A549 (cell line): Measurements from ENCODE around the gene DCUN1D4. TPM values are rescaled to one million over a fixed set of nuclear protein-coding genes. Genes with fewer than 3 reads are reported as not detected.

Source experiments
- ATAC-seq, 2 experiments: fragments of 200-7000 bp in 1 of 2; fragments of >200 bp in 1 of 2; cut with Nextera tagmentation in 1 of 2; cut with Tn5 transposase in 1 of 2; 3 replicates each; pipeline versions ENCODE4 v1.8.0 to v1.9.1; 2018 to 2020; ENCODE audit warnings: mild to moderate bottlenecking in 1 of 2, moderate library complexity in 1 of 2
- CTCF ChIA-PET: fragments of 300-600 bp; sonication (Branson Sonifier 250); formaldehyde crosslinking; extraction: SDS; loops from one replicate; lab custom pipeline; 2021; ENCODE audit warnings: antibody characterized with exemption, inconsistent platforms; lab: Yijun Ruan, JAX
- POLR2A ChIA-PET: fragments of 350-600 bp; formaldehyde crosslinking; extraction: SDS; loops from one replicate; lab custom pipeline; 2021; ENCODE audit warnings: antibody characterized with exemption, inconsistent platforms; lab: Yijun Ruan, JAX
- DNase-seq, 2 experiments: peaks; one replicate each; pipeline versions ENCODE4 v3.0.0 to v3.0.0-alpha.2; 2011 to 2016; ENCODE audit warnings: low read depth in 1 of 2, low spot score in 1 of 2
- FAIRE-seq: peaks from 2 replicates; lab custom pipeline; 2011; peaks lifted over from hg19 to GRCh38; lab: Jason Lieb, UNC
- H3K27ac ChIP-seq, 2 experiments: fragments of >200 bp; sonication (Bioruptor Twin); formaldehyde crosslinking; 3 replicates each; pipeline ENCODE4 v1.5.1; 2016 to 2017
- H3K4me1 ChIP-seq: fragments of >200 bp; sonication (Bioruptor Twin); formaldehyde crosslinking; 3 replicates; pipeline ENCODE4 v1.6.1; 2016
- H3K4me2 ChIP-seq: fragments of >200 bp; sonication (Bioruptor Twin); formaldehyde crosslinking; 3 replicates; pipeline ENCODE4 v1.6.1; 2016
- H3K4me3 ChIP-seq: fragments of >200 bp; sonication (Bioruptor Twin); formaldehyde crosslinking; 3 replicates; pipeline ENCODE4 v1.5.1; 2016
- H3K9me3 ChIP-seq: fragments of >200 bp; sonication (Bioruptor Twin); formaldehyde crosslinking; 3 replicates; pipeline ENCODE4 v1.6.1; 2016
- ATOH8 ChIP-seq: fragments of 250-450 bp; sonication (Bioruptor Pico); IDR thresholded peaks from 2 replicates; pipeline ENCODE4 v1.5.0; 2020; ENCODE audit warnings: low read depth, mild to moderate bottlenecking, moderate library complexity
- BHLHE40 ChIP-seq: IDR thresholded peaks from 2 replicates; pipeline ENCODE4 v1.6.1; 2012; ENCODE audit warnings: low read depth, low read length, inconsistent platforms
- CBX8 ChIP-seq: fragments of 200-600 bp; sonication (generic); IDR thresholded peaks from 2 replicates; pipeline ENCODE4 v1.6.1; 2016
- E2F6 ChIP-seq: IDR thresholded peaks from 2 replicates; pipeline ENCODE4 v1.6.1; 2012; ENCODE audit warnings: low read depth, borderline replicate concordance
- EHF ChIP-seq: fragments of 250-450 bp; sonication (Bioruptor Pico); IDR thresholded peaks from 2 replicates; pipeline ENCODE4 v1.5.0; 2020; ENCODE audit warnings: mild to moderate bottlenecking
- EP300 ChIP-seq, 2 experiments: fragments of >200 bp; sonication (Bioruptor Twin); formaldehyde crosslinking; IDR thresholded peaks; 2 replicates in 1 of 2; 3 replicates in 1 of 2; pipeline ENCODE4 v1.6.1; 2016 to 2017
- ESRRA ChIP-seq: fragments of 150-350 bp; IDR thresholded peaks from 2 replicates; pipeline ENCODE4 v1.6.1; 2014; ENCODE audit warnings: mild to moderate bottlenecking, low read length, borderline replicate concordance
- HDAC2 ChIP-seq: fragments of 200-600 bp; sonication (generic); IDR thresholded peaks from 2 replicates; pipeline ENCODE4 v1.6.1; 2016
- HMGXB4 ChIP-seq: fragments of 250-450 bp; sonication (Bioruptor Pico); IDR thresholded peaks from 2 replicates; pipeline ENCODE4 v1.5.0; 2021; ENCODE audit warnings: mild to moderate bottlenecking, moderate library complexity, borderline replicate concordance
- HOXA7 ChIP-seq: fragments of 250-450 bp; sonication (Bioruptor Pico); IDR thresholded peaks from 2 replicates; pipeline ENCODE4 v1.5.0; 2020; ENCODE audit warnings: mild to moderate bottlenecking, moderate library complexity
- HOXB5 ChIP-seq: fragments of 250-450 bp; sonication (Bioruptor Pico); IDR thresholded peaks from 2 replicates; pipeline ENCODE4 v1.5.0; 2020; ENCODE audit warnings: mild to moderate bottlenecking, moderate library complexity
- KDM1A ChIP-seq: fragments of 200-600 bp; sonication (generic); IDR thresholded peaks from 2 replicates; pipeline ENCODE4 v1.6.1; 2016; ENCODE audit warnings: low read depth, mild to moderate bottlenecking
- KDM5A ChIP-seq: fragments of 200-600 bp; sonication (generic); IDR thresholded peaks from 2 replicates; pipeline ENCODE4 v1.6.1; 2016; ENCODE audit warnings: antibody characterized with exemption, mild to moderate bottlenecking
- MAZ ChIP-seq: fragments of 150-350 bp; IDR thresholded peaks from 2 replicates; pipeline ENCODE4 v1.6.1; 2014; ENCODE audit warnings: antibody characterized with exemption, low read depth, low read length, borderline replicate concordance
- MYC ChIP-seq: IDR thresholded peaks from 2 replicates; pipeline ENCODE4 v1.6.1; 2012; ENCODE audit warnings: mild to moderate bottlenecking, inconsistent platforms, low read length, improper control_type of control experiment, borderline replicate concordance
- NPAS2 ChIP-seq: fragments of 250-450 bp; sonication (Bioruptor Pico); IDR thresholded peaks from 2 replicates; pipeline ENCODE4 v1.8.0; 2022; ENCODE audit warnings: mild to moderate bottlenecking, moderate library complexity, borderline replicate concordance
- RNF2 ChIP-seq: fragments of 200-600 bp; sonication (generic); IDR thresholded peaks from 2 replicates; pipeline ENCODE4 v1.6.1; 2016; ENCODE audit warnings: low read depth, mild to moderate bottlenecking, antibody characterized with exemption, moderate library complexity, borderline replicate concordance
- ZFP36 ChIP-seq: fragments of 450-650 bp; IDR thresholded peaks from 2 replicates; pipeline ENCODE4 v1.6.1; 2014; ENCODE audit warnings: borderline replicate concordance; ENCODE audit not compliant: partially characterized antibody
- ZSCAN20 ChIP-seq: fragments of 250-450 bp; sonication (Bioruptor Pico); IDR thresholded peaks from 2 replicates; pipeline ENCODE4 v1.8.0; 2022; ENCODE audit warnings: mild to moderate bottlenecking, moderate library complexity
- WGBS: methylation state at CpG from one replicate; pipeline ENCODE4 v1.1.6; 2017; ENCODE audit errors: missing lambda C conversion rate; 5-methylcytosine and 5-hydroxymethylcytosine counted together
- polyA plus RNA-seq, 4 experiments: library from polyadenylated mRNA; depleted of rRNA in 3 of 4; stranded (reverse); fragments of >200 nt; fragmentation: RNase III in 1 of 4; extraction: RNeasy Plus Mini Kit Qiagen cat#74134 plus additional on column Dnase treatment in 1 of 4; gene quantifications; 2 replicates in 3 of 4; 3 replicates in 1 of 4; pipeline ENCODE4 v1.2.3, GENCODE V29; 2011 to 2017

DCUN1D4 gene
- polyA plus RNA-seq, 2 of the 4 experiments (the other 2 are of a cell fraction), result 25.2 to 65.0 TPM

- TF ChIP-seq ZSCAN20 (CRISPR knock-in tag) (no peak), EP300 (IDR thresholded peaks at IDR 0.05) (no peak), KDM1A (no peak), KDM5A (no peak), E2F6 (no peak)
Observed at GRCh38 chr4:51925307-51925706, 82.4 kb downstream of the DCUN1D4 start (continued).

- ATAC-seq (no peak), FAIRE-seq (no peak), DNase-seq (no peak)
- CTCF ChIA-PET, result no interaction called here
- Histone ChIP-seq H3K9me3 (no peaks in the 10 kb centered on the region), H3K4me3 (no peak overlapping the region), H3K4me1 (no peaks in the 10 kb centered on the region), H3K4me2 (no peak overlapping the region), H3K27ac (no peak overlapping the region)
- WGBS, result 0% methylated on average over 1 of the region's 1 CpG
- POLR2A ChIA-PET, result no interaction called here
- no peak for TF ChIP-seq CBX8
Observed at GRCh38 chr4:51930557-51930956, 87.6 kb downstream of the DCUN1D4 start.

GRCh38 chr4:51931461-51931860 lies 88.5 kb downstream of the DCUN1D4 start:
- TF ChIP-seq MYC, result no peak
- TF ChIP-seq ZFP36, result no peak
- no peak for TF ChIP-seq ATOH8 (CRISPR knock-in tag)
- TF ChIP-seq HMGXB4 (CRISPR knock-in tag), result no peak
- no peak for TF ChIP-seq EHF (CRISPR knock-in tag)
- no peak for TF ChIP-seq EP300 (IDR thresholded peaks at IDR 0.05)
- no peak for TF ChIP-seq ESRRA
- no peak for TF ChIP-seq BHLHE40
- TF ChIP-seq MAZ, result no peak
- TF ChIP-seq CBX8, result no peak
- TF ChIP-seq RNF2, result no peak
- TF ChIP-seq HDAC2, result no peak
- no peak for TF ChIP-seq HOXA7 (CRISPR knock-in tag)
- no peak for TF ChIP-seq E2F6
- ChIA-PET POLR2A (no interaction called here), CTCF (no interaction called here)
- no peaks in the 10 kb centered on the region for H3K4me1 ChIP-seq
- DNase-seq (no peak), ATAC-seq (no peak), FAIRE-seq (no peak)
- H3K9me3 ChIP-seq, result no peaks in the 10 kb centered on the region
- H3K4me2 ChIP-seq, result no peak overlapping the region
- H3K27ac ChIP-seq, result no peak overlapping the region
- no peak overlapping the region for H3K4me3 ChIP-seq

GRCh38 chr4:51932261-51932660 lies 89.3 kb downstream of the DCUN1D4 start:
- no peaks in the 10 kb centered on the region for H3K4me1 ChIP-seq
- ATAC-seq (no peak), FAIRE-seq (no peak), DNase-seq (no peak)
- H3K4me2 ChIP-seq, result no peak overlapping the region
- POLR2A ChIA-PET, result no interaction called here
- TF ChIP-seq CBX8, result no peak
- no peak for TF ChIP-seq HOXB5
- no peak for TF ChIP-seq NPAS2 (CRISPR knock-in tag)
- H3K4me3 ChIP-seq, result no peak overlapping the region
- H3K9me3 ChIP-seq, result no peaks in the 10 kb centered on the region
- 26% methylated on average over 2 of the region's 2 CpGs for WGBS
- CTCF ChIA-PET, result no interaction called here
- H3K27ac ChIP-seq, result no peak overlapping the region
